GM19043 (cell line): Measurements from ENCODE around the gene TPD52L2.

ENCODE experiments used
- ATAC-seq: cut with Tn5 transposase; IDR thresholded peaks from one replicate; pipeline ENCODE4 v1.9.1; 2021; ENCODE audit warnings: low read depth; ENCODE audit not compliant: unreplicated experiment

TPD52L2 gene

DNA sequence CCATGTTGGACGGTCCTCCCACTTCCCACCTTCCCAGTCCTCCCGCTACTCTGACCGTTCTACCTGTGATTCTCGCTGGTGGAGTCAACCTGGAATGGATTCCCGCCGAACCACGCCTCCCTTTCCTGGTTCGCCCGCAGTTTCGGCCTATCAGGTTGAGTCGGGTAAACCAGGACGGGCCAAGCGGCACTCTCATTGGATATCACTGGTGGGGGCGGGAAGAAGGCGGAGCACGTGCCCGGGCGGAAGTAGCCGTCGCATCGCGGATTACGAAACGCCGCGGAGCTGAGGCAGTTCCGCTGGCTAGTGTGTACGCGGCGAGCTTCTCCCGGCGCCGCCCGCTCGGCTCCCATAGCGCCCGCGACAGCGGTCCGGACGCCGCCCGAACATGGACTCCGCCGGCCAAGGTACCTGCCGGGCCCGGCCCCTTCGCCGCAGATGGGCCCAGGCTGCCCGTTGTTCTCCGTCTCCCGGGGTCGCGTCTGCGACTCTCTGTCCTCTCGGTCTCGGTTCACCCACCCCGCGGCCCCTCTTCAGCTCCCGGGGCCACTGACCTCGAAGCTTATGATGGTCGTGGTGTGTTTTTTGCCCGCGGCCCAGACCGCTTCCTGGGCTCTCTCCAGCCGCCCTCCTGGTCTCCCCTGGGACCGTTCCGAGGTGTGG lies at the start of gene TPD52L2:
Gene TPD52L2, plus strand, starts transcription at position 293 of the 663 bp plus-strand sequence. Its CDS starts 96 bp downstream, at position 389.
- ATAC-seq = peak; percentile 67

DNA sequence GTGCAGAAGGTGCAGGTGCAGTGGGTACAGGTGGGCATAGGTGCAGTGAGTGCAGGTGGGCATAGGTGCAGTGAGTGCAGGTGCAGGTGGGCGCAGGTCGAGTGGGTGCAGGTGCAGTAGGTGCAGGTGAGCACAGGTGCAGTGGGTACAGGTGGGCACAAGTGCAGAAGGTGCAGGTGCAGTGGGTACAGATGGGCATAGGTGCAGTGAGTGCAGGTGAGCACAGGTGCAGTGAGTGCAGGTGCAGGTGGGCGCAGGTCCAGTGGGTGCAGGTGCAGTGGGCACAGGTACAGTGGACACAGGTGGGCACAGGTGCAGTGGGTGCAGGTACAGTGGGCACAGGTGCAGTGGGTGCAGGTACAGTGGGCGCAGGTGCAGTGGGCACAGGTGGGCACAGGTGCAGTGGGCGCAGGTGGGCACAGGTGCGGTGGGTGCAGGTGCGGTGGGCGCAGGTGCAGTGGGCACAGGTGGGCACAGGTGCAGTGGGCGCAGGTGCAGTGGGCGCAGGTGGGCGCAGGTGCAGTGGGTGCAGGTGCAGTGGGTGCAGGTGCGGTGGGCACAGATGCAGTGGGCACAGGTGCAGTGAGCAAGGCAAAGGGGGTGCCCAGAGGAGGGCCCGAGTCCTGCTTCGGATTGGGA lies 49.3 kb upstream of the TPD52L2 start:
- no peak for ATAC-seq

DNA sequence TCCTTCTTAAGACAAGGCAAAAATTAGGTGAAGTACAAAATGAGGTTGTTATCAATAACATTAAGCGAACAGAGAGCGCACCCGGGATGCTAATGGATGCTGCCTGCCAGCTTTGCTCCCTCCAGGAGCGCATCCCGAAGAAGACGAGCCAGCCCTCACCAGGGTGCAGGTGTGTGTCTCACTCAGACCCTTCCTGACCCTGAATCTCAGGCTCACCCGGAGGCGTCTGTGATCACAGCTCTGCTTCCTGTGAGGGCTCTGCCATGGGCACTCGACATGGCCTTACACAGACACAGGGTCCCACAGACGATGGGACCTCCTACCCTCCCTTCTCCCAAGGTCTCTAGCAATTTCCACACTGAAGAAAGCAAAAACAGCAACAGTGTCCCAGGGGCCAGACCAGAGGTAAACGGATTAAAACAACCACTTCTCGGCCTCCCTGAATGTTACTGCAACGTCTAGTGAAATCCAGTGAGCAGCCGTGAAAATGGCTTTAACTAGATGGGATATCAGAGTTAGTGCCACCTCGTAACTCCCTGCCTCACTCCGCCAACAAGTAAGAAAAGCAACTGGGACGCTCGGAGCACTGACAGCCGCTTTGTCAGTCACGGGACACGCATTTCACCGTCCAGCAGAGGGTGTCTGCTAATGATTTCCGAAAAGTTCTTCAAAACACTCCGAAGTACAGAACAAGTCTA lies 45.7 kb upstream of the TPD52L2 start:
- no peak for ATAC-seq

DNA sequence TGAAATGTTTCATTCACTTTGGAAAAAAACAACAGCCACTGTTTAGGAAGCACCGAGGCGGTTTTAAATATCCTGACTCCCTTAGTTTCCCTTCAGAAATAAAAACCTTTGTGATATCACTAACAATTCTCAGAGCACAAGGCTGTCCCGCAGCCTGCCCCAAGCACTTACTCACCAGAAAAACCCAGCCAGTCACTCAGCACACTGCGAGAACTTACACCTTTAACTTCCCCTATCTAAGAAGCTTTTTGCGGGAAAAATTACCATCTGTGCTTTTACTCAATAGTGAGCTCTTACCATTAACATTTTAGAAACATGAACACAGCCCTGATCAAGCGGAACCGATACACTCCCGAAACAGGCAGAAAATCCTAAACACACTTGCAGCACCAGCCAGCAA lies 43.3 kb upstream of the TPD52L2 start:
- ATAC-seq = no peak

DNA sequence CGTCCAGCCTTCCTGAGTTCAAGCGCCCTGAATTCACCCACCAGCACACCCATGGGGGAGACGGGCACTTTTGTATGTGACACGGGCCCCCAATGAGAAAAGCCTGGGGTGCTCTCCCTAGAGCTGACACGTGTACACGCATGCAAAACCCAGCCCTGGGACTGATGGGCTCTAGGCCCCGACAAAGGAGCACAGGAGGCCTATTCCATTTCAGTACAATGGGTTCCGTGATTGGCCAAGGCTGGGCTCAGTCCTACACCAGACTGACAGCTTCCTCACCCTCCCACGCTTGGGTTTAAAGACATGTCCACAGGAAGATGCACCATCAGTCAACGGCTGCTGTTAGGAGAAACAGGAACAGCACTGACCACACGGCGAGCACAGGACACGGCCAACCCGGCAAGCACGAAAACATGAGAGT lies 42.8 kb upstream of the TPD52L2 start:
- ATAC-seq = no peak

DNA sequence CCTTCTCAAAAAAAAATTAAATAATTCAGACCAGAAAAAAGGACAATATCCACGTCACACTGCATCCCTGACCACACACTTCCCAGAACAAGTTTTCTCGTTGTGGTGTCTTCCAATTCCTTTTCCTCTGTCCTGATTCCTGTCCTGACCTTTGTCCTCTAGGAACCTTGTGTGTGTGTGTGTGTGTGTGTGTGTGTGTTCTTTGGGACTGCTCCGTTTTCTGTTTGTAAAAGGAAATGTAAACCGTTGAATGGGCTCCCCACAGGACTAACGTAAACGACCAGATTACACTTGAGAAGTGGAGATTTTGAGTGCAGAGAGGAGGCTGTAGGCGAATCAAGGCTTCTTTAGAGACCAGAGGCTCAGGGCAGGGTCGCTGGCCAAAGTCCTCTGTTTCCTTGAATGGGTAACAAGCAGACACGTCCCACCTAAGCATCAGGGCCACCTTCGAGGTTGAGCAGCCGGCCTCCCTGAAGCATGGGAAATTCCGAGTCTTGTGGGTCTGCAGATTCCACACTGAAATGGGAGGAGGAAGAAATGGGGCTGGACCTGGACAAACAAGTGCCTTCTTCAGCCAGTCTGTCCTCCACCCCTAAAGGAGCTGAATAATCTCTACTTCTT lies 41.3 kb upstream of the TPD52L2 start:
- ATAC-seq = no peak

DNA sequence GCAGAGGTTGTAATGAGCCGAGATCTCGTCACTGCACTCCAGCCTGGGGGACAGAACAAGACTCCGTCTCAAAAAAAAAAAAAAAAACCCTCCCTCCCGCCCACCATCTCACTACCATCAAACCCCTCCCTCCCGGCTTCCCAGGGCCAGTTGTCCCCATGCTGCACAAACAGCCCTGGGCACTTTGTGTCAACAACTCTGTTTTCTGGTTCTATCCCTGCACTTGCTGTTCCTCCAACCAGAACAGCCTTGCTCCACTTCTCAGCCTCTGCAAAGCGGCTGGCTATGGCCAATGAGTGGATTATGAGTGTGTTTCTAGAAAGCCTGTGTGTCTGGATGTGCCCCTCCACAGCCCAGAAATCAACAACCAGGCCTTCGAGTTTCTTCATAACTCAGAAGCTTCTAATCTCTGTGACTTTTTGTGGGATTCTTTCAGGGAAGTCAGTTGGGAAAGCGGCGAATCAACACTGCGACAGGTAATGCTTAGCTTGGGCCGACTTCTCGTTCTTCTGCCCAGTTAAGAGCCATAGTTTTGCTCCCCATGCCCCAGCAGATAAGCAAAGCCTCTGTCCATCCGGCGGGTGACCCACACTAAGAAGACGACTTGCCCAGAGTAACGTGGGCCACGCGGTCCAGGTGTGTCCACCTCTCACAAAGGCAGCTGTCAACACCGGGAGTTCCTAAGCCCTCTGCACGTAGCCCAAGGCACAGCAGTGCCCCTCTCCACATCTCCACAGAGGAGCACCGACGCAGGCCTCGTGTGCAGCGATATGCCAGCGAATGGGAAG lies 39.5 kb upstream of the TPD52L2 start:
- no peak for ATAC-seq

DNA sequence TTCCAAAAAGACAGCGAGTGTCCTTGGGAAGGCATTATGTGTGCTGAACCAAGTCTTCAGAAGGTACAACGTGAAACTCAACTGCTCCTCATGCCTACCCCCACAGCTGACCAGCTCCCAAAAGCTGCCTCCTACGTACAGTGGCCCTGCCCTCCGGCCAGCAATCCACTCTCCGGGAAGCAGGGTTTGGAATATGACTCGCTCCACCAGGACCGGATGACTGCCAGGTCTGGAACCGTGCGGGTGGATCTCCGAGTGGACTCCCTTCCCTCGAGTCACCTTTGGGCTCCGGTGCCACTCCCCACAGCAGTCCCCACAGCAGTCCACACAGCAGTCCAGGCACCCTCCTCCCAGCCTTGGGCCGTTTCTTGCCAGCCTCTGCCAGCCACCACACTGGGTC lies 38.3 kb upstream of the TPD52L2 start:
- ATAC-seq = no peak

DNA sequence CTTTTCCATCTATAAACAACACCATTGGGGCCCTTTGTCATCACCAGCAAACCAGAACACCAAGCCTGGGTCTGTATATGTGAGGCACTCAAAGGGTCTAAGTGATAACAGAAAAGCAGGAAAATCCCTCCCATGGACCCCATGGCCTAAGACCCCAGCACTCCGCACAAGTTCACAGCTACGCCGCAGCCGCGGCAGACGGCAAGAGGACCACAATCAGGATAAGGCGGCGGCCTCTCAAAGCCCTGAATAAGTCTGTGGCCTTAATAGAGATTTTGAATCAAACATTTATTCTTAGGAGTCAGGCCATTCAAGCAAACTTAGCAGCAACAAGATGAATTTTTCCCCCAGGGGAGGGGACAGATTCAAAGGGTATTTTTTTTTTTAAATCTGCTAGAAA lies 36.9 kb upstream of the TPD52L2 start:
- ATAC-seq = no peak

DNA sequence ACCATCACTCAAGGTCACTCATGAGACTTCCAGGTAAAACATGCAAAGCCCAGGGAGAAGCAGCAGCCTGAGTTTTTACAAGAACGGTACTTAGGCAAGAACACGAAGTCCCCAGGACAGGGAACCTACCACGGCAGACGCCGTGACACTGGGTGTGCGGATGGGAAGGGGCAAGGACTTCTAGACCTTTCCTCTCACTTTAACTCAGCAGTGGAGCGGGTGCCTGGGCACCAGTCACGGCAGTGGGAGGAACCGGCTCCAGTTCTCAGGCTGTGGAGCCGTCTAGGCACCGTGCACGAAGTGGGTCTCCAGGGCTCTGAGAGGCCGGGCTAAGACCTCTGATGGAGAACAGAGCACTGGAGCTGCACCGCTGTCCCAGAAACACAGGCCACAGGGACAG lies 36.5 kb upstream of the TPD52L2 start:
- no peak for ATAC-seq

DNA sequence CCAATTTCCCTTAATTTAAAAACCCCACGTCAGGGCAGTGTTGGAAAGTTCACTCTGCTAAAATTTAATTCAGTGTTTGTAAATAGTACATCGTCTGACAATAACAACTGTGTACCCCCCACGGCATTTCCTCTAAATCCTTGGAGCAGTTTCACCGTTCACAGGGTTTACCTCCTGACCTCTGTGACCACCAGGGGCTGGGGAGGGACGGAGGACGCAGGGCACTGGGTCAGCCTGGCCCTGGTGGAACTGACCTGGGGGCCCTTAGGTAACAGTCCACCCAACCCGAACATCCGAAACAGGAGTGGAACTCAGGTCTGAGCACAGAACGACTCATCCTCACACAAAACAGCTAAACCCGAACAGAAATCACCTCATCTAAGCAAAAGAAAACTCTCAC lies 36.1 kb upstream of the TPD52L2 start:
- no peak for ATAC-seq

DNA sequence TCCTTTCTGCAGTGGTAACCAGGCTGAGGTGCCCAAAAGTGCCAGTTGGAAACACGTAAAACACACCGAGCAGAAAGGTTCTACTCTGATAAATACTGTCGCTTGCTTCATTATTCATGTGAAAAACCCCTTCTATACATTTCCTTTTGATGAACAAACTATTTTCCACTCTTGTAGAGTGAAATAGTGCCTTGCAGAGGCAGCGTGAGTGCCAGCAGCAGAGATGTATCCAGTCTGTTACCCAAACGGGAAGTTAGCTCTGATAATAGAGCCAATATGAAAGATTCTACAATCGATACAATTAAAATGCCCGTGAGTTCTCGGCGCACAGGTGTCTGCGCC lies 35.5 kb upstream of the TPD52L2 start:
- no peak for ATAC-seq

DNA sequence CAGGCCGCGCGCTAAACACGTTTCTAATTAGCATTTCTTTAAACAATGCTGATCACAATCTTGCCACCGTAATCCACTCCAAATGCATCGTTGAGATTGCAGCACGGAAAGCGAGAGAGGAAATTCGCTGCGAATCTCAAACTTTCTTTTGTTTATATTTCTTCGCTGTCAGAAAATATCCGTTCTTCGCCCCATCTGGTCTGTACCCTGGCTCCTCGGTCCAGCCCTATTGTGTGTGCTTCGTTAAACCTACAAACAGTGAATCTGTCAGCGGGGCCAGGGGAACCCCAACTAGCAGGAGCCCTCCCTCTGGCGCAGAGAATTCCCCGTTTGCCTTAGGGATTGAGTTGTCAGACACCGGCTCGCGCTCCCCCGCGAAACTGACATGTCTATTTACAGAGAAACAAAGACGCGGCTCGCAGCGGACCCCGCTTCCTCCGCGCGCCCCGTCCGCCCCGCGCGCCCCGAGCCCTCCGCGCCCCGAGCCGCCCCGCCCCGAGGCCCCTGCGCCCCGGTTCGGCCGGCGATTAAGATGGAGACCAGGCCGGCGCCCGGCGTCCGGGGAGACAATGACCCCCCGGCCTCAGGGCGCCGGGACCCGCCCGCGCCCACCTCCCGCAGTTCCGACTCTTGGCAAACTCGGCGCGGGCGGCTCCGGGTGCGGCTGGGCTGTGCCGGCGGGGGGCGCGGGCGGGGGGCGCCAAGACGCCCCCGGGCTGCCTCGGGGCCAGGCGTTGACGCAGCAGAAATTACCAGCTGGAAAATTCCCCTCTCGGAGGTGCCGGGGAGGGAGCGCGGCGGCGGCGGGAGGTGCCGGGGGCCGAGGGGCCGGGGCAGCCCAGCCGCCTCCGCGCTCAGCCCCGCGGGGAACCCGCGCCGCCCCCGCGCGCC lies 34.9 kb upstream of the TPD52L2 start:
- ATAC-seq = no peak

DNA sequence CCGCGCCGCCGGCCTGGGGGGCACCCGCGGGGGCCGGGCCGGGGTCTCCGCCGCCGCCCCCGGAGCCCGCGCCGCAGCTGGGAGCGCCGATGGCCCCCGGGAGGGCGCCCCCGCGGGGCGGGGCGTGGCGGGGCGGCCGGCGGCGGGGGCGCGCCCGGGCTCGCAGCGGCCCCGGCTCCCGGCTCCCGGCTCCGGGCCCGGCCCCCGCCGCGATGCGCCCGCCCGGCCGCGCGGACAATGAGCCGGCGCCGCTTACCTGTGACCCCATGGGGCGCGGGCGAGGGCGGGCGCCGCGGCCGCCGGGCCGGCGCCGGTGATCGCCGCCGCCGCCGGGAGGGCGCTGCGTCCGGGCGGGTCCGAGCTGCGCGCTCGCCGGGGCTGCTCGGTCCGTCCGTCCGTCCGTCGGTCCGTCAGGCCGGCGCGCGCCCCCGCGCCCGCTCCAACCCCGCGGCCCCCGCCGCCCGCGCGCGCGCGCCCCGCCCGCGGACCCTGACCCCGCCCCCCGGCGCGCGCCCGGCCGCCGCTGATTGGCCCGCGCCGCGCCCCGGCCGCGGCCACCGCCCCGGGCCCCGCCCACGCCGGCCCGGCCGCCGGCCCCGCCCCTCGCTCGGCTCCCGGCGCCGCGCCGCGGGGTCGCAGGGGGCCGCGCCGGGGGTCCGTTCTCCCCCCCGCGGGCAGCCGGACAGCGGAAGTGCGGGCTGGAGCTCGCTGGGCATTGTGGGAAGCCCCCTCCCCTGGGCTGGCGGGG lies 34.1 kb upstream of the TPD52L2 start, which contains the start of gene ZBTB46:
Gene ZBTB46, minus strand, starts transcription at position 424 of the 748 bp plus-strand sequence. CDS start 40,507 bp downstream, outside the sequence.
- ATAC-seq = no peak

DNA sequence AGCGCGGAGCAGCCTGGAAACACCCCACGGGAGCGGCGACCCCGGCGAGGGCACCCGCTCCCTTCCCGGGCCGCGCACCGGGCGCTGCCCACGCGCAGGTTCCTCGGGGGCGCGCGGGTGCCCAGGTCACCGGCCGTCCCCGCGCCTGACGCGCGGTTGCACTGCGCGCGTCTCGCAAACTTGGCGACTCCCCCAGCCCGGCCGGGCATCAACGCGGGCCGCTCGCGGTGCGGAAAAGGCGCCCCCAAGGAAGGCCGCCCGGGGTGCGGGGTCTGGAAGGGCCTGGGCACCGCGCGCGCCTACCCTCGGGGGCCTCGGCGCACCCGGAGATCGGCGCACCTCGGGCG lies 33.5 kb upstream of the TPD52L2 start:
- ATAC-seq = no peak

DNA sequence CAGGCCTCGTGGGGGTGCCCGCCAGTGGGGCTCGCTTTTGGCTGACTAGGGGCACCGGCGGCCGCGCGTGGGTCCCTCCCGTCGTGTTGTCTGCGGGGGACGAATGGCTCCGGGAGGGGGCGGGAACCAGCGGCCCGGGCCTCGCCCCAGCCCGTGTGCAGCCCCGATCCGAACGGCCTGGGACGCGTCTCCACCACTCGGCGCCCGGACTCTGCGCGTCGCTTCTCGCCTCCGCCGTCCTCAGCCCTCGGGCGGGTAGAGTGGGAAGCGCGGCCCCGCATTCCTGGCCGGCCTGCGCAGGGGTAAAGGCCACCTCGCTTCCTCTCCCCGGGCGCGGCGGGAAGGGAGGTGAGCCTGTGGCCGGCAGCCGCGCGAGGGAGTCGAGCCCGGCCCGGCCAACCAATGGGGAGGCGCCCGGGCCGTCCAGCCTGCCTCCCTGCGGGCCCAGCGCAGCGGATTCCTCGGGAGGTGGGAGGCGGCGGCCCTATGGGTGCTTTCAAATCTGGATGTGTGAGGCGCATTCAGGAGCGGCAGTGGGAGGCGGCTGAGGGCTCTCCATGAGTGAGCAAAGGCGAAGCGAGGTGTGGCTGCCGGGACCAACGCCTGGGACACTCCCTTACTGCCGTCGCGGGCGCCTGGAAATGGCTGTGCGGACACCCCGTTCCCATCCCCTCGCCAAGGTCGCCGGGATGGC lies 32.9 kb upstream of the TPD52L2 start:
- no peak for ATAC-seq

DNA sequence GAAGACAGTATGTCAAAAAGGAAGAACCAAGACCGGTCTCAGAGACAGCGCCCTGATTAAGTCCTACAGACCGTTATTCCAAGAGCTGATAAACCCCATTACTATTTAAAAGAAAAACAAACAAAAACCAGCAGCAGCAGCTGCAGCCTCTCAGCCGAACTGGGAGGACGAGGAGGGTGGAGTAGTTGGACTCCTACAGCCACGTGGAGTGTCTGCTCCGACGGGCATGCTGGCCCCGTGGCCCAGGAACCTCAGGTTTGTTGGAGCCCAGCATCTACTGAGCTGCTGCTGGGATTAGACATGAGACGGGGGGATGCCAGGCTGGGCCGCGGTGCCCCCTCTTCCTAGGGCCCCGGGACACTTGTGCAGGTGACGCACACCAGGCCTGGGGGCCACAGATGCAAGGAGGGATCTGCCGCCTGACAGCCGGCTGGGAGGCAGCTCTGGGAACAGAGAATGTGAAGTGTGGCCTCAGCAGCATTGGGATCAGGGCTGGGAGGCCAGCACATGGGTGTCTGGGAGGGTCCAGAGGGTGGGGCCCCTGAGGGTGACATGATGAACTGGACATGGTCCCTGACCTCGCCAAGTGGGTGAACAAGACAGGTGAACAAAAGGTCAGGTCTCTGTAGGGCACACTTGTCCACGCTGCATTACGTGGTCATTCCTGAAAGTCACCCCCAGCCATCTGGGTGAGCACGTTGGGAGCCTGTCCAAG lies 31.1 kb upstream of the TPD52L2 start:
- no peak for ATAC-seq

DNA sequence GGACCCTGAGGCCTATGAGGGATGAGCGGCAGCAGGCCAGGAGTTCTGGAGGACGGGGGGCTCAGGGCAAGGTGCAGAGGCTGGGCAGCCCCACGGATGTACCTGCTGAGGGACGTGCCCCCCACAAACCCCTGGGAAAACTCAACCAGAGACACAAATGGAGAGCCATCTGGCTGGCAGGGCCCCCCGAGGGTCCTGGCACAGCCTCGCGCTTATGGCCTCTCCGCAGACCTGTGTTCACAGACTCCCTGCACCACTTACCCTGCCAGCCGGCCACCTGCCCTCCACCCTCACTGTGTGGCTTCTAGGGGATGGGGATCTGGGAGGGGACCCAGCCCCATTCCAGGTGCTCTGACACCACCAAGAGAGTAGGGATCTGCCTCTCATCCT lies 30.6 kb upstream of the TPD52L2 start:
- ATAC-seq = no peak
